Activated CD4-positive, alpha-beta memory T cell treated with anti-CD3 and anti-CD28 coated beads for 36 hours (primary cell): ENCODE results near the gene GIPC1. TPM values are rescaled to one million over a fixed set of nuclear protein-coding genes. Genes with fewer than 3 reads are reported as not detected.

Experiments
- CTCF ChIA-PET: fragments of 350-600 bp; sonication (Branson Sonifier 250); formaldehyde crosslinking; loops from one replicate; lab custom pipeline; 2021; ENCODE audit warnings: antibody characterized with exemption, inconsistent platforms; lab: Charles Lee
- POLR2A ChIA-PET: fragments of 350-600 bp; sonication (Branson Sonifier 250); formaldehyde crosslinking; loops from one replicate; lab custom pipeline; 2021; ENCODE audit warnings: antibody characterized with exemption; lab: Charles Lee
- DNase-seq: peaks from one replicate; pipeline ENCODE4 v3.0.0-alpha.2; 2020
- H3K27ac Mint-ChIP-seq: one replicate; pipeline ENCODE4 v1.8.0; 2021; ENCODE audit warnings: mixed read lengths
- H3K27me3 Mint-ChIP-seq: one replicate; pipeline ENCODE4 v1.8.0; 2021; ENCODE audit warnings: mixed read lengths
- H3K36me3 Mint-ChIP-seq: one replicate; pipeline ENCODE4 v1.8.0; 2021; ENCODE audit warnings: mixed read lengths
- H3K4me1 Mint-ChIP-seq: one replicate; pipeline ENCODE4 v1.8.0; 2021; ENCODE audit warnings: low read depth, mixed read lengths
- H3K4me3 Mint-ChIP-seq: one replicate; pipeline ENCODE4 v1.8.0; 2021; ENCODE audit warnings: mild to moderate bottlenecking, mixed read lengths
- H3K9me3 Mint-ChIP-seq: one replicate; pipeline ENCODE4 v1.8.0; 2021; ENCODE audit warnings: mixed read lengths
- intact Hi-C: fragments of 100-400 bp; cut with micrococcal nuclease; formaldehyde crosslinking; loops from one replicate; pipeline ENCODE4 v1.15.1; 2023
- total RNA-seq, 2 experiments: library from RNA; stranded (reverse); gene quantifications; one replicate each; pipeline ENCODE4 v1.2.3, GENCODE V29; 2021

GIPC1 gene
- total RNA-seq, 2 experiments from 2014 or later = 31.5 to 35.2 TPM

GRCh38 chr19:14517446-14517839 is 21.5 kb upstream of the GIPC1 start:
- H3K9me3 Mint-ChIP-seq = no peaks in the 10 kb centered on the region
- ChIA-PET POLR2A (interaction anchor here (0.6 to 2.3 kb wide), 7 partner anchors 10 to 753 kb away, joined by 3 to 18 read pairs (median 7); partner anchors contain the start of genes GIPC1 and MRI1), CTCF (interaction anchor here (0.8 to 4.0 kb wide), 6 partner anchors 11 to 381 kb away, joined by 3 to 21 read pairs (median 8); partner anchors contain the start of gene ASF1B)
- peak overlapping the region; percentile 82 for H3K27ac Mint-ChIP-seq
- no peak for DNase-seq
- H3K4me3 Mint-ChIP-seq = peak overlapping the region; percentile 88
- H3K27me3 Mint-ChIP-seq = no peaks in the 10 kb centered on the region
- H3K4me1 Mint-ChIP-seq = peaks cover 55% of the 10 kb centered on the region
- H3K36me3 Mint-ChIP-seq = peaks cover 36% of the 10 kb centered on the region
- intact Hi-C loops = no loop called here

- ChIA-PET POLR2A (interaction anchor here (0.6 to 2.3 kb wide), 6 partner anchors 9 to 753 kb away, joined by 3 to 18 read pairs (median 12); partner anchors contain the start of genes GIPC1 and MRI1), CTCF (interaction anchor here (0.8 to 4.0 kb wide), 6 partner anchors 11 to 170 kb away, joined by 3 to 21 read pairs (median 8); no protein-coding TSS in a partner anchor)
- Mint-ChIP-seq H3K27ac (peak overlapping the region; percentile 82), H3K4me3 (peak overlapping the region; percentile 88), H3K27me3 (no peaks in the 10 kb centered on the region), H3K36me3 (peaks cover 36% of the 10 kb centered on the region), H3K4me1 (peaks cover 50% of the 10 kb centered on the region), H3K9me3 (no peaks in the 10 kb centered on the region)
- intact Hi-C loops = no loop called here
- peak; percentile 29 for DNase-seq
Observed at GRCh38 chr19:14516746-14517438, 21.0 kb upstream of the GIPC1 start.

GRCh38 chr19:14516048-14516534 is 20.2 kb upstream of the GIPC1 start:
- intact Hi-C loops = no loop called here
- POLR2A ChIA-PET = interaction anchor here (0.8 kb wide), 1 partner anchor 10 kb away, joined by 3 read pairs; no protein-coding TSS in a partner anchor
- CTCF ChIA-PET = interaction anchor here (1.5 to 4.0 kb wide), 3 partner anchors 10 to 171 kb away, joined by 4 to 21 read pairs (median 11); no protein-coding TSS in a partner anchor
- H3K27me3 Mint-ChIP-seq = no peaks in the 10 kb centered on the region
- no peak for DNase-seq
- H3K9me3 Mint-ChIP-seq = no peaks in the 10 kb centered on the region
- peaks cover 36% of the 10 kb centered on the region for H3K36me3 Mint-ChIP-seq
- peak overlapping the region; percentile 88 for H3K4me3 Mint-ChIP-seq
- peak overlapping the region; percentile 82 for H3K27ac Mint-ChIP-seq
- H3K4me1 Mint-ChIP-seq = peaks cover 47% of the 10 kb centered on the region

GRCh38 chr19:14515501-14516047 is 19.6 kb upstream of the GIPC1 start:
- Mint-ChIP-seq H3K27me3 (no peaks in the 10 kb centered on the region), H3K9me3 (no peaks in the 10 kb centered on the region), H3K36me3 (peaks cover 36% of the 10 kb centered on the region), H3K4me3 (peak overlapping the region; percentile 88), H3K4me1 (peaks cover 52% of the 10 kb centered on the region), H3K27ac (peak overlapping the region; percentile 82)
- intact Hi-C loops = no loop called here
- ChIA-PET CTCF (interaction anchor here (1.5 to 4.0 kb wide), 2 partner anchors 9 to 171 kb away, joined by 4 to 21 read pairs; no protein-coding TSS in a partner anchor), POLR2A (interaction anchor here (0.8 kb wide), 1 partner anchor 10 kb away, joined by 3 read pairs; no protein-coding TSS in a partner anchor)
- no peak for DNase-seq

GRCh38 chr19:14514215-14514863 is 18.4 kb upstream of the GIPC1 start:
- POLR2A ChIA-PET = no interaction called here
- H3K27me3 Mint-ChIP-seq = no peaks in the 10 kb centered on the region
- H3K4me1 Mint-ChIP-seq = peaks cover 44% of the 10 kb centered on the region
- H3K4me3 Mint-ChIP-seq = peak overlapping the region; percentile 88
- peak overlapping the region; percentile 57 for H3K27ac Mint-ChIP-seq
- DNase-seq = no peak
- intact Hi-C loops = no loop called here
- CTCF ChIA-PET = interaction anchor here (1.3 kb wide), 1 partner anchor 9 kb away, joined by 5 read pairs; no protein-coding TSS in a partner anchor
- no peaks in the 10 kb centered on the region for H3K9me3 Mint-ChIP-seq
- H3K36me3 Mint-ChIP-seq = peaks cover 36% of the 10 kb centered on the region

- no peaks in the 10 kb centered on the region for H3K9me3 Mint-ChIP-seq
- no peak overlapping the region for H3K27ac Mint-ChIP-seq
- peaks cover 33% of the 10 kb centered on the region for H3K36me3 Mint-ChIP-seq
- no peaks in the 10 kb centered on the region for H3K27me3 Mint-ChIP-seq
- CTCF ChIA-PET = no interaction called here
- intact Hi-C loops = no loop called here
- H3K4me3 Mint-ChIP-seq = no peak overlapping the region
- H3K4me1 Mint-ChIP-seq = peaks cover 46% of the 10 kb centered on the region
- POLR2A ChIA-PET = interaction anchor here (1.4 kb wide), 1 partner anchor 17 kb away, joined by 3 read pairs; no protein-coding TSS in a partner anchor
- DNase-seq = no peak
Observed at GRCh38 chr19:14512406-14512961, 16.6 kb upstream of the GIPC1 start.

- intact Hi-C loops = no loop called here
- POLR2A ChIA-PET = no interaction called here
- Mint-ChIP-seq H3K27ac (peak overlapping the region; percentile 77), H3K36me3 (peaks cover 21% of the 10 kb centered on the region), H3K4me3 (no peak overlapping the region), H3K4me1 (peaks cover 50% of the 10 kb centered on the region), H3K27me3 (no peaks in the 10 kb centered on the region), H3K9me3 (no peaks in the 10 kb centered on the region)
- no peak for DNase-seq
- CTCF ChIA-PET = no interaction called here
Observed at GRCh38 chr19:14511229-14511593, 15.3 kb upstream of the GIPC1 start.

GRCh38 chr19:14510311-14511228 is 14.6 kb upstream of the GIPC1 start:
- peak; percentile 59 for DNase-seq
- CTCF ChIA-PET = interaction anchor here (0.7 kb wide), 1 partner anchor 70 kb away, joined by 3 read pairs; no protein-coding TSS in a partner anchor
- Mint-ChIP-seq H3K27me3 (no peaks in the 10 kb centered on the region), H3K4me3 (no peak overlapping the region), H3K27ac (peak overlapping the region; percentile 77), H3K36me3 (peaks cover 14% of the 10 kb centered on the region), H3K4me1 (peaks cover 50% of the 10 kb centered on the region), H3K9me3 (no peaks in the 10 kb centered on the region)
- intact Hi-C loops = no loop called here
- POLR2A ChIA-PET = interaction anchor here (0.5 kb wide), 1 partner anchor 582 kb away, joined by 4 read pairs; no protein-coding TSS in a partner anchor

- POLR2A ChIA-PET = interaction anchor here (1.8 to 2.1 kb wide), 2 partner anchors 10 to 12 kb away, joined by 9 to 16 read pairs; partner anchors contain the start of genes DNAJB1 and GIPC1
- H3K4me3 Mint-ChIP-seq = peak overlapping the region; percentile 34
- H3K27me3 Mint-ChIP-seq = no peaks in the 10 kb centered on the region
- intact Hi-C loops = loop anchor here (1.0 kb wide), 1 partner anchor 10 kb away; the partner anchor contains the start of gene DNAJB1
- no peaks in the 10 kb centered on the region for H3K9me3 Mint-ChIP-seq
- peaks cover 47% of the 10 kb centered on the region for H3K4me1 Mint-ChIP-seq
- DNase-seq = no peak
- H3K36me3 Mint-ChIP-seq = no peaks in the 10 kb centered on the region
- H3K27ac Mint-ChIP-seq = peak overlapping the region; percentile 72
- CTCF ChIA-PET = interaction anchor here (3.7 to 4.4 kb wide), 3 partner anchors 9 to 48 kb away, joined by 20 to 35 read pairs (median 21); partner anchors contain the start of genes DNAJB1 and GIPC1
Observed at GRCh38 chr19:14507704-14508542, 12.0 kb upstream of the GIPC1 start.
